ENCODE data around the gene C6orf62.
"Not testable (repeated sequence)": the region's sequence is repeated elsewhere in the genome, so short reads cannot be mapped to it uniquely, and the experiment has no call there.

Gene C6orf62

GRCh38 chr6:24742216-24742738, 23.3 kb upstream of the C6orf62 start:
- no peak for DNase-seq

- DNase-seq, result no peak
These were observed 21.9 kb upstream of the C6orf62 start for GRCh38 chr6:24740861-24741260.

- DNase-seq, result no peak
These were observed 19.8 kb upstream of the C6orf62 start for GRCh38 chr6:24738741-24739140.

- not testable (repeated sequence) for DNase-seq
These were observed 15.8 kb upstream of the C6orf62 start for GRCh38 chr6:24734710-24735109.

GRCh38 chr6:24734166-24734565, 15.2 kb upstream of the C6orf62 start:
- DNase-seq, result no peak

- DNase-seq, result not testable (repeated sequence)
These were observed 12.6 kb upstream of the C6orf62 start for GRCh38 chr6:24731456-24732134.

- DNase-seq, result not testable (repeated sequence)
These were observed 11.7 kb upstream of the C6orf62 start for GRCh38 chr6:24730653-24731052.

- no peak for DNase-seq
These were observed 4.3 kb upstream of the C6orf62 start for GRCh38 chr6:24723270-24723669.

- peak in 1 of 2 experiments; percentile 79 for DNase-seq
These were observed 2.7 kb upstream of the C6orf62 start for GRCh38 chr6:24721461-24722215.

GRCh38 chr6:24720604-24721460, 1.9 kb upstream of the C6orf62 start:
- DNase-seq, result peak; percentile 92 to 96

GRCh38 chr6:24720131-24720603, 1.2 kb upstream of the C6orf62 start:
- DNase-seq, result no peak

GRCh38 chr6:24718449-24719124, 367 bp downstream of the C6orf62 start:
- DNase-seq, result no peak

- not testable (repeated sequence) for DNase-seq
These were observed 2.3 kb downstream of the C6orf62 start for GRCh38 chr6:24716602-24717148.

- no peak for DNase-seq
These were observed 8.2 kb downstream of the C6orf62 start for GRCh38 chr6:24710519-24711303.

GRCh38 chr6:24709014-24709711, 9.8 kb downstream of the C6orf62 start:
- no peak for DNase-seq

GRCh38 chr6:24708612-24709011, 10.3 kb downstream of the C6orf62 start:
- DNase-seq, result no peak

- DNase-seq, result no peak
These were observed 14.5 kb downstream of the C6orf62 start for GRCh38 chr6:24704468-24704867.

GRCh38 chr6:24702720-24703282, 16.2 kb downstream of the C6orf62 start:
- no peak for DNase-seq

GRCh38 chr6:24699521-24700359, 19.2 kb downstream of the C6orf62 start:
- no peak for DNase-seq

Data from cerebellar nuclear complex (tissue), 1 donor.